ENCODE data around the gene TRIM56. TPM values are rescaled to one million over a fixed set of nuclear protein-coding genes. Genes with fewer than 3 reads are reported as not detected.

Gene TRIM56
- total and polyA plus RNA-seq, 2 of the 13 experiments (the other 11 are each of a cell fraction or from before 2014, with no cell fraction given) = 3.2 to 7.1 TPM

GRCh38 chr7:101125989-101126650, 40.8 kb downstream of the TRIM56 start (continued):
- no peak for TF ChIP-seq ZNF275 (CRISPR knock-in tag; IDR thresholded peaks at IDR 0.05; ENCODE audit: borderline replicate concordance)
- TF ChIP-seq ZNF629 (CRISPR knock-in tag; conservative IDR thresholded peaks at IDR 0.05) = no peak; the same call in 1 of the 2 replicates
- TF ChIP-seq ZNF513 (CRISPR knock-in tag; conservative IDR thresholded peaks at IDR 0.05) = no peak
- TF ChIP-seq NFYC (CRISPR knock-in tag; IDR thresholded peaks at IDR 0.05) = no peak
- no peak for TF ChIP-seq ZNF691 (CRISPR knock-in tag; IDR thresholded peaks at IDR 0.05; ENCODE audit: borderline replicate concordance, low read depth)
- no peak for TF ChIP-seq NFYB (CRISPR knock-in tag; IDR thresholded peaks at IDR 0.05)
- peak; percentile 65 for TF ChIP-seq ZNF749 (CRISPR knock-in tag; IDR thresholded peaks at IDR 0.05; ENCODE audit: borderline replicate concordance)
- TF ChIP-seq ZBTB2 (CRISPR knock-in tag; IDR thresholded peaks at IDR 0.05; ENCODE audit: low read depth) = no peak; the same call in 1 of the 2 replicates
- TF ChIP-seq EEA1 (CRISPR knock-in tag; IDR thresholded peaks at IDR 0.05; ENCODE audit: borderline replicate concordance) = no peak
- TF ChIP-seq SCMH1 (CRISPR knock-in tag; IDR thresholded peaks at IDR 0.05; ENCODE audit: borderline replicate concordance) = no peak
- peak; percentile 79 for TF ChIP-seq ZNF274 (CRISPR knock-in tag; IDR thresholded peaks at IDR 0.05)
- no peak; the same call in 1 of the 2 replicates for TF ChIP-seq CHD4 (IDR thresholded peaks at IDR 0.05; ENCODE audit: borderline replicate concordance, low read length)
- no peak for TF ChIP-seq KDM4B (CRISPR knock-in tag; IDR thresholded peaks at IDR 0.05)
- TF ChIP-seq ZNF34 (CRISPR knock-in tag; IDR thresholded peaks at IDR 0.05; ENCODE audit: borderline replicate concordance) = no peak
- peak; percentile 77; the same call in 1 of the 2 replicates for TF ChIP-seq FOXO1 (CRISPR knock-in tag; IDR thresholded peaks at IDR 0.05)
- no peak for TF ChIP-seq ZBTB26 (CRISPR knock-in tag; IDR thresholded peaks at IDR 0.05; ENCODE audit: borderline replicate concordance)
- peak; percentile 57; the same call in 1 of the 2 replicates for TF ChIP-seq SNAPC2 (CRISPR knock-in tag; IDR thresholded peaks at IDR 0.05)
- TF ChIP-seq MAFK (conservative IDR thresholded peaks at IDR 0.05 in 1 of 2, IDR thresholded peaks at IDR 0.05 in 1 of 2; ENCODE audit: low read length in 2 of 2) = no peak
- TF ChIP-seq TRAFD1 (CRISPR knock-in tag; IDR thresholded peaks at IDR 0.05; ENCODE audit: borderline replicate concordance) = no peak; the same call in 1 of the 2 replicates
